Renal cortical epithelial cell (primary cell): Measurements from ENCODE around the gene ADAMTS10. TPM values are rescaled to one million over a fixed set of nuclear protein-coding genes. Genes with fewer than 3 reads are reported as not detected.
"Not testable (repeated sequence)": the region's sequence is repeated elsewhere in the genome, so short reads cannot be mapped to it uniquely, and the experiment has no call there.

Source experiments
- DNase-seq: peaks from one replicate; pipeline ENCODE4 v3.0.0-alpha.2; 2011; ENCODE audit warnings: low read depth
- total RNA-seq: library from RNA; depleted of rRNA; stranded (reverse); fragments of >200 nt; gene quantifications from 2 replicates; pipeline ENCODE4 v1.2.3, GENCODE V29; 2014

ADAMTS10 gene
- total RNA-seq, 1 donor from 2014 or later, result 10.7 TPM

DNA sequence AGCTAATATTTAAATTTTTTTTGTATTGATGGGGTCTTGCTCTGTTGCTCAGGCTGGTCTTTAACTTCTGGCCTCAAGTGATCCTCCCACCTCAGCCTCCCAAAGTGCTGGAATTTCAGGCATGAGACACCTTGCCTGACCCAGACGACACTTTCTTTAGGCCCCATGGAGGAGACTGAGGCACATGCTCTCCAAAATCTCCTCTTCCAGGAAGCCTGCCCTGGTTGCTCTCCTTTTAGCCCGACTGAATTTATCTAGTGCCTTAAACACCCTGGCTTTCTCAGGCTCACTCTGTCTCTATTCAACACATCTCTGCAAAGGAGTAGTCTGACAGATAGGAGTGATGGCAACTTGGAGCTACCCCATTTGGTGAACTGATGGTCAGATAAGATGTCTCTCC is 52.2 kb downstream of the ADAMTS10 start:
- DNase-seq, result no peak

DNA sequence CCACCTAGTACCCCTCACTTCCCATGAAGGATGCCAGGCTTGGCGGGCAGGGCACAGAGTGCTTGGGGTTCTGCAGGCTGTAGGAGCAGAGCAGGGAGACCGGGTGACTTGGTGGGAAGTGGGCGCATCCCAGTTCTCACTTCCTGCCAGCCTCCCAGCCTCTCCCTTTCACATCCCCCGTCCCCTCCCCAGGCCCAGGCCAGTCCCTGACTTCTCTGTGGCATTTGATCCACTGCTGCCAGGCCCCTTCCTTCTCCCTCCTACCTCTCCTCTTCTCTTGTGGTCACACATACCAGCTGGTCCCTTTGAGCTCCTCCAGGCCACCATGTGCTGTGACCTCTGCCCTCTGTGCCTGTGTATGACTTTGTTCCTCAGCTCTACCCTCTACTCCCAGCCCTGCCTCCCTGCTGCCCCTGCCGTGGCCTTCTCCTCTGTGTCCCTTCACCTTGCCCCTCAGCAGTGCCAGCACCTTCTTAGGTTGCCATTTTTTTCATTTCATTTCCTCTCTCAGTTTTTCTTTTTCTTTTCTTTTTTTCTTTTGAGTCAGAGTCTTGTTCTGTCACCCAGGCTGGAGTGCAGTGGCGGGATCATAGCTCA is 52.8 kb downstream of the ADAMTS10 start:
- no peak for DNase-seq

GRCh38 chr19:8553729-8554128 is 56.8 kb downstream of the ADAMTS10 start:
- not testable (repeated sequence) for DNase-seq

DNA sequence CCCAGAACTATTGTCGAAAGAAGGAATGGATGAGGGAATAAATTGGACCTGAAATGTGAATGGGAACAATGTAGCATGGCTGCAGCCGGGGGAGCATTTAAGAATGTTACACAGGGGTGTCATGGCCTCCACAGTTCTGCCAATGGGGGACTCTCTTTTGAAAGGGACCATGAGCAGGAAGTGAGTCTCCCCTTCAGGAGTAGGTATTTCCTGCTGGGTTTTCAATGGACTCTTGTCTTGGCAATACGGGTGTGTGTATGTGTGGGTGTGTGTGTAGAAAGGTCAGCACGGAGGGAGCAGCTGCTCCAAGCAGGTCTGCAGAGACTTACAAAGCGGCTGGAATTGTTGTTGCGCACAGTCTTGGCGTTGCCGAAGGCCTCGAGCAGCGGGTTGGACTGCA is 57.7 kb downstream of the ADAMTS10 start:
- no peak for DNase-seq

GRCh38 chr19:8550070-8550469 is 60.4 kb downstream of the ADAMTS10 start:
- no peak for DNase-seq

DNA sequence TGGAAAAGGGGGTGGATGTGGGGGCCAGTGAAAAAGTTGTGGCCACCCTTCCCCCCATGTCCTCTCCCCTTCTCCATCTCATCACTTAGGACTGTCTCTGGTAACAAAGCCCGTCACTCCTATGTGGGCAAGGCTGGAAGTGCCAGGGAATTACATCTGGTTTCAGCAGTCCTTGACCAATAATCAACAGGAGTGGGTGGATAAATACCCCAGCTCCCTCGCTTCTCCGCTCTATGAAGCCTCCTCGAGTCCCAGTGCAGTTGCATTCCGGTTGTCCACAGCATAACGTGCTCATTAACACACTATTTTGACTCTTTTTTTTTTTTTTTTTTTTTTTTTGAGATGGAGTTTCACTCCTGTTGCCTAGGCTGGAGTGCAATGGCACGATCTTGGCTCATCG is 64.8 kb downstream of the ADAMTS10 start:
- DNase-seq, result no peak

GRCh38 chr19:8544168-8544567 is 66.3 kb downstream of the ADAMTS10 start:
- DNase-seq, result no peak

DNA sequence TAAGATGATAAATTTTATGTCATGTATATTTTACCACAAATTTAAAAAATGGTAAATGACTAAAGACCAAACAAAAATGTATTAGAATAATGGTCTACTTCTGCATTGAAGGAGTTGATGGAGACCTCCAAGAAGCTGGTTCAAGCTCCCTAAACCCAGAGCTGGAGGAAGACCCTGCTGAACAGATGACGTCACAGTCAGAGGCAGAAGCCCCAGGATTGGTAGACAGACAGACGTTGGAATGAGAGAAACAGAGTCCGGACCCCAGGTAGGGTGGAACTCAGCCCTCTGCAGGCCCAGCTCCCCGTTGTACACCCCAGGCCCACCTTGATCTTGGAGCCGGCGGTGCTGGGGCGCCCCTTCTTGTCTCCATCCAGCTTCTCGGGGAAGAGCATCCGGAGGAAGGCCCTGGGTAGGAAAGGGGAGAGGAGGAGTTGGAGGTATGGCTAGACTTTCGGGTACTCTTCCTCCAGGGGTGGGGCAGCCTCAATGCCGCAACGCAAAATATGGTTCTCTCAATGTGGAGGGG is 70.8 kb downstream of the ADAMTS10 start:
- DNase-seq, result no peak

- no peak for DNase-seq
Observed at GRCh38 chr19:8537099-8537498, 73.4 kb downstream of the ADAMTS10 start.

DNA sequence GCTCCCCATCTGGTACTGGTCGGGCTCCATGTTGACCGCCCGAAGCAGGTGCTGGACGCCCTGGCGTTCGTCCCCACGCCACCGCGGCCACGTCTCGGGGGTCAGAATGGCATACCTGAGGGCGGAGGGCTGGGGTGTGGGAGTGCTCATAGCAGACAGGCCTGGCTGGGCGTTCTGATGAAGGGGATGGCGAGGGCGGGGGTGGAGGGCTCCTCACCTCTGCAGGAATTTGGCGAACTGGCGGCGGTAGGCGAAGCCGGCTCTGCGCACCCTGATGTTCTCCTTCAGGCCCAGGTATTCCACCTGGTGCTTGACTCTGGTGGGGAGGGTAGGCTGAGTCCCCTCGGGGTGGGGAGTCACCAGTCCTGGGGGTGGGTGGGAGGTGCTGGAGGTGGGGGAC is 74.2 kb downstream of the ADAMTS10 start:
- no peak for DNase-seq

DNA sequence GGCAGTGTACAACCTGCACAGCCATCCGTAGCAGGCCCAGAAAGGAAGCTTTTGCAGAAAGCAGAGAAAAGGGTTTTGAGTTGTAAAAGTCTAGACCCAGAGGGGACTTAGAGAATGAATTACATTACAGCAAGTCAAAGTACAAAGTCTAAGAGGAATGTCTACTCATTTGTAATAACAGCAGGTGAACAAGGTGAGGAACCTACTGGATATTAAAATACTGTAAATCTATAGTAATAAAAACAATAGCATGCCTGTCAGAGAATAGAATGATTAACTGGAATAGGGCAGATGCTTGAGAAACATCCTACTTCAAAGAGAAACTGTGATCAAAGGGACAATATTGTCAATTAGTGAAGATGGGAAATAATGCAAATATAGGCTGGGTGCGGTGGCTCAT is 78.3 kb downstream of the ADAMTS10 start:
- DNase-seq, result no peak

DNA sequence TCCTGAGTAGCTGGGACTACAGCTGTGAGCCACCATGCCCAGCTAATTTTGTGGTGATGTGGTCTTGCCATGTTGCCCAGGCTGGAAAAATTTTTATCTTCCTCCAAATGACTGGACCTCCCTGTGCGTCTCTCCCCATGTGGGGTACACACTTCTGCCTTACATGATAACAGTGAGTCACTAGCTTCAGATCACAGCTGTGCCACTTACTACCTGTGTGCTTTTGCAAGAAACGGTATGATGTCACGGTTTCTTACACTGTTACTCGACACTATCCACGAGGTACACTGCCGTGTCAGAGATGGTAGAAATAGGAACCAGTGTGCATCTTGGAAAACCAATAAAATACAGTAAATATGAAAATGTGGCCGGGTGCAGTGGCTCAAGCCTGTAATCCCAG is 79.0 kb downstream of the ADAMTS10 start:
- DNase-seq, result no peak

Other genes starting within 250 kb of the ADAMTS10 start
- 17.2 and 34.9 TPM in 2 replicates for gene ANGPTL4, start 246.6 kb downstream of the ADAMTS10 start, total RNA-seq
- gene RAB11B, start 220.4 kb downstream of the ADAMTS10 start, total RNA-seq, result 29.3 and 151 TPM in 2 replicates
- gene MARCHF2, start 197.4 kb downstream of the ADAMTS10 start, total RNA-seq, result 74.8 and 186 TPM in 2 replicates
- 35.8 and 98.8 TPM in 2 replicates for gene HNRNPM, start 165.7 kb downstream of the ADAMTS10 start, total RNA-seq
- not detected in 2 replicates for gene PRAM1, start 108.1 kb downstream of the ADAMTS10 start, total RNA-seq
- gene ZNF414, start 96.5 kb downstream of the ADAMTS10 start, total RNA-seq, result 3.5 and 10.6 TPM in 2 replicates
- gene MYO1F, start 33.3 kb downstream of the ADAMTS10 start, total RNA-seq, result 0.05 and 0.17 TPM in 2 replicates
- not detected in 2 replicates for gene NFILZ, start 19.9 kb upstream of the ADAMTS10 start, total RNA-seq
- not detected in 2 replicates for gene ACTL9, start 88.1 kb upstream of the ADAMTS10 start, total RNA-seq
- gene OR2Z1, start 110.9 kb upstream of the ADAMTS10 start, total RNA-seq, result not detected in 2 replicates
- gene ZNF558, start 221.6 kb upstream of the ADAMTS10 start, total RNA-seq, result 15.3 and 39.4 TPM in 2 replicates
- not detected in 2 replicates for gene MBD3L1, start 221.7 kb upstream of the ADAMTS10 start, total RNA-seq